SH-SY5Y (cell line): Measurements from ENCODE around the gene HEPHL1.

Experiments
- GATA2 ChIP-seq: IDR thresholded peaks from 2 replicates; pipeline ENCODE4 v1.6.1; 2011; ENCODE audit warnings: mild to moderate bottlenecking, low read depth, low read length
- GATA3 ChIP-seq: IDR thresholded peaks from 2 replicates; pipeline ENCODE4 v1.6.1; 2011; ENCODE audit warnings: low read depth, mild to moderate bottlenecking, low read length, moderate library complexity

Gene HEPHL1

GRCh38 chr11:94104734-94105133 lies 83.6 kb downstream of the HEPHL1 start:
- no peak for TF ChIP-seq GATA2
- TF ChIP-seq GATA3 = no peak

GRCh38 chr11:94106716-94107115 lies 85.6 kb downstream of the HEPHL1 start:
- TF ChIP-seq GATA2 = no peak
- no peak for TF ChIP-seq GATA3

GRCh38 chr11:94107363-94107762 lies 86.2 kb downstream of the HEPHL1 start:
- TF ChIP-seq GATA2 = no peak
- TF ChIP-seq GATA3 = no peak

- TF ChIP-seq GATA3 = no peak
- TF ChIP-seq GATA2 = no peak
Measured at GRCh38 chr11:94111241-94111640, 90.1 kb downstream of the HEPHL1 start.

- TF ChIP-seq GATA3 (no peak), GATA2 (no peak)
Measured at GRCh38 chr11:94111660-94112059, 90.5 kb downstream of the HEPHL1 start.

GRCh38 chr11:94112206-94112953 lies 91.2 kb downstream of the HEPHL1 start:
- TF ChIP-seq GATA2 (no peak), GATA3 (no peak)

- TF ChIP-seq GATA3 (no peak), GATA2 (no peak)
Measured at GRCh38 chr11:94117197-94117574, 96.0 kb downstream of the HEPHL1 start.

GRCh38 chr11:94117871-94118270 lies 96.7 kb downstream of the HEPHL1 start:
- TF ChIP-seq GATA2 (no peak), GATA3 (no peak)

GRCh38 chr11:94120946-94121345 lies 99.8 kb downstream of the HEPHL1 start:
- no peak for TF ChIP-seq GATA3
- no peak for TF ChIP-seq GATA2

- no peak for TF ChIP-seq GATA2
Measured at GRCh38 chr11:94125407-94126115, 104.4 kb downstream of the HEPHL1 start.

- TF ChIP-seq GATA2 (no peak), GATA3 (no peak)
Measured at GRCh38 chr11:94127638-94128037, 106.5 kb downstream of the HEPHL1 start.

- TF ChIP-seq GATA3 (no peak), GATA2 (no peak)
Measured at GRCh38 chr11:94128291-94128745, 107.2 kb downstream of the HEPHL1 start.

- TF ChIP-seq GATA3 = no peak
- TF ChIP-seq GATA2 = no peak
Measured at GRCh38 chr11:94128746-94129511, 107.8 kb downstream of the HEPHL1 start, which contains the start of gene PANX1. TSS of gene PANX1 (plus strand) at chr11:94128841. CDS start at chr11:94129313, 472 bp downstream.

- TF ChIP-seq GATA3 = no peak
- TF ChIP-seq GATA2 = no peak
Measured at GRCh38 chr11:94129512-94130297, 108.6 kb downstream of the HEPHL1 start.

GRCh38 chr11:94130298-94131046 lies 109.3 kb downstream of the HEPHL1 start:
- no peak for TF ChIP-seq GATA3
- no peak for TF ChIP-seq GATA2
